Measurements from ENCODE around the gene CNTNAP2. TPM values are rescaled to one million over a fixed set of nuclear protein-coding genes. Genes with fewer than 3 reads are reported as not detected.

The CNTNAP2 gene
- total RNA-seq, 1 experiment from 2014 or later = 64.5 TPM

DNA sequence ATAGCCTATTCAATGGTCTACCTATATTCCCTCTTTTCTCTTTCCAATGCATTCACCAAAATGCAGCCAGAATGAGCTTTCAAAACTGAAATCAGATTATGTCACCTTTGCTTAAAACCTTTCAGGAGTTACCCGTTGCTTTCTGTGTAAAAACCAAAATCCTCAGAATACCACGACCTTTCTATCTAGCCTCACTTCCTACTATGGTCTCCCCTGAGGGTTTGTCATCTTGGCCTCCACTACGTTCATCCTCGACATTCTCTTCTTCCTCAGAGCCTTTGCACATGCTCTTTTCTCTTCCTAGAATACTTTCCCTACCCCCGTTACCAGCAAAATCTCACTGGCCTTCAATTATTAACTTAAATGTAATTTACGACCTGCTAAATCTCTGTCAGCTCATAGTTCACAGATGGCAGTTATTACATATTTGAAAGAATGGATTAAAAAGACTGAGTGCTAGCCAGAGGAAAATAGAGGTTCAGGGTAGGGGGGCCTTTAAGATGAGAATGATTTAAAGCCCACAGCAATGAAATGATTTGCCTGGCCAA is 2093.1 kb downstream of the CNTNAP2 start:
- no peak overlapping the region for H4K8ac ChIP-seq (replicated peaks; ENCODE audit: insufficient read length, low read depth, low read length)
- no peak overlapping the region for H2AFZ ChIP-seq (ENCODE audit: low read length)
- no peak for TF ChIP-seq CTCF (conservative IDR thresholded peaks at IDR 0.05)
- no peak overlapping the region for H2BK20ac ChIP-seq (ENCODE audit: low read depth, low read length, poor library complexity, severe bottlenecking)
- H4K20me1 ChIP-seq (ENCODE audit: control insufficient read depth, insufficient read depth, insufficient read length) = no peaks in the 10 kb centered on the region
- no peak overlapping the region for H3K27ac ChIP-seq (ENCODE audit: insufficient read length, low read depth, low read length)
- H2BK5ac ChIP-seq (ENCODE audit: insufficient read length, low read length) = no peak overlapping the region
- no peak overlapping the region for H3K27ac Mint-ChIP-seq
- no peak overlapping the region for H4K5ac ChIP-seq (ENCODE audit: insufficient read length, low read depth, low read length)
- no peak overlapping the region for H3K18ac ChIP-seq (ENCODE audit: insufficient read length, low read depth, low read length)
- no peaks in the 10 kb centered on the region for H3K27me3 ChIP-seq (ENCODE audit: insufficient read depth, low read length)
- H2BK120ac ChIP-seq (ENCODE audit: low read depth, low read length, poor library complexity, severe bottlenecking) = no peak overlapping the region
- no peaks in the 10 kb centered on the region for H3K4me1 Mint-ChIP-seq
- H3K9ac ChIP-seq (ENCODE audit: extremely low read depth, insufficient read length, low read length) = no peak overlapping the region
- no peak overlapping the region for H3K4me3 Mint-ChIP-seq
- no peak overlapping the region for H4K91ac ChIP-seq (ENCODE audit: insufficient read length, low read depth, low read length)
- no peak overlapping the region for H3K4me2 ChIP-seq (ENCODE audit: insufficient read depth, insufficient read length, low read length)
- no peak overlapping the region for H3T11ph ChIP-seq (ENCODE audit: low read length)
- no peak overlapping the region for H2BK15ac ChIP-seq (ENCODE audit: low read depth, low read length)
- no CpG with 5 or more reads among the region's 6 CpGs for WGBS (ENCODE audit: extremely low coverage, insufficient read length, low lambda C conversion rate)
- H3K27me3 Mint-ChIP-seq (ENCODE audit: low read depth) = peaks cover 3% of the 10 kb centered on the region
- H3K9me3 ChIP-seq (ENCODE audit: control insufficient read depth, low read depth, low read length) = no peaks in the 10 kb centered on the region
- no peak overlapping the region for H3K14ac ChIP-seq (ENCODE audit: insufficient read depth, low read length)
- H3K36me3 Mint-ChIP-seq (ENCODE audit: insufficient read depth in 1 of 3, low read depth in 3 of 3) = no peaks in the 10 kb centered on the region
- no peaks in the 10 kb centered on the region for H3K79me1 ChIP-seq (ENCODE audit: insufficient read depth, low read depth, low read length, poor library complexity, severe bottlenecking)
- no peaks in the 10 kb centered on the region for H3K4me1 ChIP-seq (ENCODE audit: insufficient read depth, low read length)
- no peak overlapping the region for H3K4ac ChIP-seq (ENCODE audit: low read depth, low read length)
- no peak overlapping the region for H2AK5ac ChIP-seq (ENCODE audit: insufficient read length, low read length)
- DNase-seq = no peak
- no peaks in the 10 kb centered on the region for H3K9me3 Mint-ChIP-seq
- H2BK12ac ChIP-seq (ENCODE audit: insufficient read length, low read depth, low read length) = no peak overlapping the region
- H3K23ac ChIP-seq (ENCODE audit: insufficient read length, low read depth, low read length) = no peak overlapping the region
- no peak overlapping the region for H3K56ac ChIP-seq (ENCODE audit: insufficient read length, low read depth, low read length)
- no peaks in the 10 kb centered on the region for H3K79me2 ChIP-seq (ENCODE audit: insufficient read depth, low read length)
- no peaks in the 10 kb centered on the region for H3K23me2 ChIP-seq (ENCODE audit: insufficient read length, low read depth, low read length, poor library complexity, severe bottlenecking)
